A549 (cell line): ENCODE data around the gene ESPNL. TPM values are rescaled to one million over a fixed set of nuclear protein-coding genes. Genes with fewer than 3 reads are reported as not detected.

Experiments used
- ATAC-seq, 2 experiments: fragments of 200-7000 bp in 1 of 2; fragments of >200 bp in 1 of 2; cut with Nextera tagmentation in 1 of 2; cut with Tn5 transposase in 1 of 2; 3 replicates each; pipeline versions ENCODE4 v1.8.0 to v1.9.1; 2018 to 2020; ENCODE audit warnings: mild to moderate bottlenecking in 1 of 2, moderate library complexity in 1 of 2
- CTCF ChIA-PET: fragments of 300-600 bp; sonication (Branson Sonifier 250); formaldehyde crosslinking; extraction: SDS; loops from one replicate; lab custom pipeline; 2021; ENCODE audit warnings: antibody characterized with exemption, inconsistent platforms; lab: Yijun Ruan, JAX
- POLR2A ChIA-PET: fragments of 350-600 bp; formaldehyde crosslinking; extraction: SDS; loops from one replicate; lab custom pipeline; 2021; ENCODE audit warnings: antibody characterized with exemption, inconsistent platforms; lab: Yijun Ruan, JAX
- DNase-seq, 2 experiments: peaks; one replicate each; pipeline versions ENCODE4 v3.0.0 to v3.0.0-alpha.2; 2011 to 2016; ENCODE audit warnings: low read depth in 1 of 2, low spot score in 1 of 2
- FAIRE-seq: peaks from 2 replicates; lab custom pipeline; 2011; peaks lifted over from hg19 to GRCh38; lab: Jason Lieb, UNC
- H3K27ac ChIP-seq, 2 experiments: fragments of >200 bp; sonication (Bioruptor Twin); formaldehyde crosslinking; 3 replicates each; pipeline ENCODE4 v1.5.1; 2016 to 2017
- H3K4me1 ChIP-seq: fragments of >200 bp; sonication (Bioruptor Twin); formaldehyde crosslinking; 3 replicates; pipeline ENCODE4 v1.6.1; 2016
- H3K4me2 ChIP-seq: fragments of >200 bp; sonication (Bioruptor Twin); formaldehyde crosslinking; 3 replicates; pipeline ENCODE4 v1.6.1; 2016
- H3K4me3 ChIP-seq: fragments of >200 bp; sonication (Bioruptor Twin); formaldehyde crosslinking; 3 replicates; pipeline ENCODE4 v1.5.1; 2016
- H3K9me3 ChIP-seq: fragments of >200 bp; sonication (Bioruptor Twin); formaldehyde crosslinking; 3 replicates; pipeline ENCODE4 v1.6.1; 2016
- CHD4 ChIP-seq: fragments of 200-600 bp; sonication (generic); IDR thresholded peaks from 2 replicates; pipeline ENCODE4 v1.6.1; 2016; ENCODE audit warnings: antibody characterized with exemption, mild to moderate bottlenecking, borderline replicate concordance
- EHMT2 ChIP-seq: fragments of 200-600 bp; sonication (generic); IDR thresholded peaks from 2 replicates; pipeline ENCODE4 v1.6.1; 2016; ENCODE audit warnings: antibody characterized with exemption, low read depth, mild to moderate bottlenecking, moderate library complexity
- HDAC2 ChIP-seq: fragments of 200-600 bp; sonication (generic); IDR thresholded peaks from 2 replicates; pipeline ENCODE4 v1.6.1; 2016
- KDM1A ChIP-seq: fragments of 200-600 bp; sonication (generic); IDR thresholded peaks from 2 replicates; pipeline ENCODE4 v1.6.1; 2016; ENCODE audit warnings: low read depth, mild to moderate bottlenecking
- NFE2L2 ChIP-seq: fragments of 150-350 bp; conservative IDR thresholded peaks from 2 replicates; pipeline ENCODE4 v1.6.1; 2014; ENCODE audit warnings: low read length
- NR3C1 ChIP-seq: fragments of >200 bp; sonication (Bioruptor Twin); formaldehyde crosslinking; IDR thresholded peaks from 3 replicates; pipeline ENCODE4 v1.6.1; 2017
- POLR2A ChIP-seq: IDR thresholded peaks from 2 replicates; pipeline ENCODE4 v1.6.1; 2012; ENCODE audit warnings: mild to moderate bottlenecking, low read length
- RFX5 ChIP-seq: fragments of 450-650 bp; IDR thresholded peaks from 2 replicates; pipeline ENCODE4 v1.7.1; 2014; ENCODE audit warnings: antibody characterized with exemption, mild to moderate bottlenecking, moderate library complexity
- SMC3 ChIP-seq: fragments of >200 bp; sonication (Bioruptor Twin); formaldehyde crosslinking; IDR thresholded peaks from 3 replicates; pipeline ENCODE4 v1.6.1; 2018; ENCODE audit warnings: inconsistent platforms
- TFCP2L1 ChIP-seq: fragments of 250-450 bp; sonication (Bioruptor Pico); IDR thresholded peaks from 2 replicates; pipeline ENCODE4 v1.5.0; 2021; ENCODE audit warnings: mild to moderate bottlenecking
- ZSCAN20 ChIP-seq: fragments of 250-450 bp; sonication (Bioruptor Pico); IDR thresholded peaks from 2 replicates; pipeline ENCODE4 v1.8.0; 2022; ENCODE audit warnings: mild to moderate bottlenecking, moderate library complexity
- WGBS: methylation state at CpG from one replicate; pipeline ENCODE4 v1.1.6; 2017; ENCODE audit errors: missing lambda C conversion rate; 5-methylcytosine and 5-hydroxymethylcytosine counted together
- polyA plus RNA-seq, 4 experiments: library from polyadenylated mRNA; depleted of rRNA in 3 of 4; stranded (reverse); fragments of >200 nt; fragmentation: RNase III in 1 of 4; extraction: RNeasy Plus Mini Kit Qiagen cat#74134 plus additional on column Dnase treatment in 1 of 4; gene quantifications; 2 replicates in 3 of 4; 3 replicates in 1 of 4; pipeline ENCODE4 v1.2.3, GENCODE V29; 2011 to 2017
- TF ChIP-seq, protein P1 (sequence below): fragments of >200 bp; sonication (Bioruptor Twin); formaldehyde crosslinking; IDR thresholded peaks from 3 replicates; pipeline ENCODE4 v1.6.1; 2016
- TF ChIP-seq, protein P2 (sequence below): fragments of 250-450 bp; sonication (Bioruptor Pico); IDR thresholded peaks from 2 replicates; pipeline ENCODE4 v1.5.0; 2021; ENCODE audit warnings: mild to moderate bottlenecking, moderate library complexity, borderline replicate concordance
- TF ChIP-seq, protein P3 (sequence below): IDR thresholded peaks from 2 replicates; pipeline ENCODE4 v1.6.1; 2012
- TF ChIP-seq, protein P4 (sequence below): fragments of 450-650 bp; IDR thresholded peaks from 2 replicates; pipeline ENCODE4 v1.6.1; 2014; ENCODE audit warnings: antibody characterized with exemption
- TF ChIP-seq, protein P5 (sequence below): fragments of 250-450 bp; sonication (Bioruptor Pico); IDR thresholded peaks from 2 replicates; pipeline ENCODE4 v1.5.0; 2020; ENCODE audit warnings: low read depth, mild to moderate bottlenecking, moderate library complexity

ESPNL gene
- polyA plus RNA-seq, 2 of the 4 experiments (the other 2 are of a cell fraction): 0.04 to 0.22 TPM

DNA sequence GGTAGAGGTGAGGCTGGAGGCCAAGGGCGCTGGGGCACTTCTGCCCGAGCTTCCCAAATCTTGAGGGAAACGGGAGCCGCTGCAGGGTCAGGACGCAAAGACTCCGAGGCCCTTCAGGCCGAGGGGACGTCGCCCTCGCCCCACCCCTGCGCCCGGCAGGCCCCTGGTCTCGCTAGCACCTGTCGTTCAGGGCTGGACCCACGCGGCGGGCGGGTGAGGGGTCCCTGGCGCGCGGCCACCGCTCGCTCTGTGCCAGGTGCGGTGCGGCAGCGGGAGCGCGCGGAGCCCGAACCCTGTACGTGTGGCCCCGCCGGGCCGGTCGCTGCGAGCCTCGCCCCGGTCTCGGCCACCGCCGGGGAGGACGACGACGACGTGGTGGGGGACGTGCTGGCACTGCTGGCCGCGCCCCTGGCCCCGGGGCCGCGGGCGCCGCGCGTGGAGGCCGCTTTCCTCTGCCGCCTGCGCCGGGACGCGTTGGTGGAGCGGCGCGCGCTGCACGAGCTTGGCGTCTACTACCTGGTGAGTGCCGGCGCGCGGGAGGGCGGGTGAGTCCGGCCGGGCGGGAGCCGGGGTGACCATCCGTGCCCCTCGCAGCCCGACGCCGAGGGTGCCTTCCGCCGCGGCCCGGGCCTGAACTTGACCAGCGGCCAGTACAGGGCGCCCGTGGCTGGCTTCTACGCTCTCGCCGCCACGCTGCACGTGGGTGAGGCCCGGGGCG, 63.5 kb downstream of the ESPNL start:
- 81% methylated on average over 37 of the region's 95 CpGs for WGBS
- ChIA-PET POLR2A (no interaction called here), CTCF (interaction anchor here (1.1 to 1.4 kb wide), 2 partner anchors 10 to 39 kb away, joined by 4 read pairs; no protein-coding TSS in a partner anchor)
- H3K9me3 ChIP-seq: no peaks in the 10 kb centered on the region
- H3K4me2 ChIP-seq: peak overlapping the region; percentile 59
- peaks cover 23% of the 10 kb centered on the region for H3K4me1 ChIP-seq
- H3K4me3 ChIP-seq: no peak overlapping the region
- no peak for FAIRE-seq
- TF ChIP-seq, protein P1, sequence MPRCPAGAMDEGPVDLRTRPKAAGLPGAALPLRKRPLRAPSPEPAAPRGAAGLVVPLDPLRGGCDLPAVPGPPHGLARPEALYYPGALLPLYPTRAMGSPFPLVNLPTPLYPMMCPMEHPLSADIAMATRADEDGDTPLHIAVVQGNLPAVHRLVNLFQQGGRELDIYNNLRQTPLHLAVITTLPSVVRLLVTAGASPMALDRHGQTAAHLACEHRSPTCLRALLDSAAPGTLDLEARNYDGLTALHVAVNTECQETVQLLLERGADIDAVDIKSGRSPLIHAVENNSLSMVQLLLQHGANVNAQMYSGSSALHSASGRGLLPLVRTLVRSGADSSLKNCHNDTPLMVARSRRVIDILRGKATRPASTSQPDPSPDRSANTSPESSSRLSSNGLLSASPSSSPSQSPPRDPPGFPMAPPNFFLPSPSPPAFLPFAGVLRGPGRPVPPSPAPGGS: no peak
- no peak for TF ChIP-seq ZSCAN20 (CRISPR knock-in tag)
- TF ChIP-seq NFE2L2: no peak
- TF ChIP-seq NR3C1: no peak
- TF ChIP-seq, protein P2, sequence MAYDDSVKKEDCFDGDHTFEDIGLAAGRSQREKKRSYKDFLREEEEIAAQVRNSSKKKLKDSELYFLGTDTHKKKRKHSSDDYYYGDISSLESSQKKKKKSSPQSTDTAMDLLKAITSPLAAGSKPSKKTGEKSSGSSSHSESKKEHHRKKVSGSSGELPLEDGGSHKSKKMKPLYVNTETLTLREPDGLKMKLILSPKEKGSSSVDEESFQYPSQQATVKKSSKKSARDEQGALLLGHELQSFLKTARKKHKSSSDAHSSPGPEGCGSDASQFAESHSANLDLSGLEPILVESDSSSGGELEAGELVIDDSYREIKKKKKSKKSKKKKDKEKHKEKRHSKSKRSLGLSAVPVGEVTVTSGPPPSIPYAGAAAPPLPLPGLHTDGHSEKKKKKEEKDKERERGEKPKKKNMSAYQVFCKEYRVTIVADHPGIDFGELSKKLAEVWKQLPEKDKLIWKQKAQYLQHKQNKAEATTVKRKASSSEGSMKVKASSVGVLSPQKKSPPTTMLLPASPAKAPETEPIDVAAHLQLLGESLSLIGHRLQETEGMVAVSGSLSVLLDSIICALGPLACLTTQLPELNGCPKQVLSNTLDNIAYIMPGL: no peak
- TF ChIP-seq, protein P3, sequence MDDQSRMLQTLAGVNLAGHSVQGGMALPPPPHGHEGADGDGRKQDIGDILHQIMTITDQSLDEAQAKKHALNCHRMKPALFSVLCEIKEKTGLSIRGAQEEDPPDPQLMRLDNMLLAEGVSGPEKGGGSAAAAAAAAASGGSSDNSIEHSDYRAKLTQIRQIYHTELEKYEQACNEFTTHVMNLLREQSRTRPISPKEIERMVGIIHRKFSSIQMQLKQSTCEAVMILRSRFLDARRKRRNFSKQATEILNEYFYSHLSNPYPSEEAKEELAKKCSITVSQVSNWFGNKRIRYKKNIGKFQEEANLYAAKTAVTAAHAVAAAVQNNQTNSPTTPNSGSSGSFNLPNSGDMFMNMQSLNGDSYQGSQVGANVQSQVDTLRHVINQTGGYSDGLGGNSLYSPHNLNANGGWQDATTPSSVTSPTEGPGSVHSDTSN: no peak
- no peak for TF ChIP-seq KDM1A
- TF ChIP-seq CHD4: no peak
- no peak for TF ChIP-seq TFCP2L1 (CRISPR knock-in tag)
- TF ChIP-seq, protein P4, sequence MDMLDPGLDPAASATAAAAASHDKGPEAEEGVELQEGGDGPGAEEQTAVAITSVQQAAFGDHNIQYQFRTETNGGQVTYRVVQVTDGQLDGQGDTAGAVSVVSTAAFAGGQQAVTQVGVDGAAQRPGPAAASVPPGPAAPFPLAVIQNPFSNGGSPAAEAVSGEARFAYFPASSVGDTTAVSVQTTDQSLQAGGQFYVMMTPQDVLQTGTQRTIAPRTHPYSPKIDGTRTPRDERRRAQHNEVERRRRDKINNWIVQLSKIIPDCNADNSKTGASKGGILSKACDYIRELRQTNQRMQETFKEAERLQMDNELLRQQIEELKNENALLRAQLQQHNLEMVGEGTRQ: no peak
- no peak for TF ChIP-seq RFX5
- no peak for TF ChIP-seq HDAC2
- no peak for TF ChIP-seq EHMT2
- TF ChIP-seq SMC3: no peak
- no peak for TF ChIP-seq POLR2A
- TF ChIP-seq, all 56 proteins: peak for 0
- no peak for DNase-seq
- no peak for ATAC-seq
- H3K27ac ChIP-seq: peak overlapping the region in 1 of 2 experiments; percentile 6; a peak in 1 of 6 replicates

DNA sequence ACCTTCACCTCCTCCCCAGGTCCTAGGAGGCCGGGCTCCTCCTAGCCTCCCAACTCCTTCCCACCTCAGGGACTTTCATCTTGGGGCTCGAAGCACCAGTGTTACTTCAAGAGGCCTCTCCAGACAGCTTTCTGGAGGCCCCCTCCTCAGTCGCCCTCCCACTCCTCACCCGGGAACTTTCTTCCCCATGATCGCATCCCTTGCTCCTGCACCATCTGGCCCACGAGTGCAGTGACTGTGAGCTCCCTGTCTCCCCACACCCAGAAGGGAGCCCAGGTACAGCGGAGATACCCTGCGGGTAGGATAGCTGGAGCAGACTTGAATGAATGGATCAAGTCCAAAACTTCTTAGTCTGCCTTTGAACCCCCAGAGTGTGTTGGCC, 64.8 kb downstream of the ESPNL start:
- H3K27ac ChIP-seq: no peak overlapping the region
- H3K9me3 ChIP-seq: no peaks in the 10 kb centered on the region
- FAIRE-seq: no peak
- no peak for DNase-seq
- no peak for ATAC-seq
- CTCF ChIA-PET: interaction anchor here (1.3 kb wide), 1 partner anchor 27 kb away, joined by 3 read pairs; no protein-coding TSS in a partner anchor
- H3K4me1 ChIP-seq: peaks cover 29% of the 10 kb centered on the region
- TF ChIP-seq, protein P4: no peak
- TF ChIP-seq, protein P5, sequence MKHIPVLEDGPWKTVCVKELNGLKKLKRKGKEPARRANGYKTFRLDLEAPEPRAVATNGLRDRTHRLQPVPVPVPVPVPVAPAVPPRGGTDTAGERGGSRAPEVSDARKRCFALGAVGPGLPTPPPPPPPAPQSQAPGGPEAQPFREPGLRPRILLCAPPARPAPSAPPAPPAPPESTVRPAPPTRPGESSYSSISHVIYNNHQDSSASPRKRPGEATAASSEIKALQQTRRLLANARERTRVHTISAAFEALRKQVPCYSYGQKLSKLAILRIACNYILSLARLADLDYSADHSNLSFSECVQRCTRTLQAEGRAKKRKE (CRISPR knock-in tag): no peak
- TF ChIP-seq, all 56 proteins: peak for 0
- WGBS: 88% methylated on average over 8 of the region's 8 CpGs
- POLR2A ChIA-PET: no interaction called here
- Histone ChIP-seq H3K4me2 (no peak overlapping the region), H3K4me3 (no peak overlapping the region)
